CD4-positive, alpha-beta T cell treated with Interleukin-10 for 1 hour (primary cell): ENCODE data around the gene COL5A3.
A peak's percentile ranks its signal among the peaks of the same experiment; 100 is the strongest.
"Not testable (repeated sequence)": the region's sequence is repeated elsewhere in the genome, so short reads cannot be mapped to it uniquely, and the experiment has no call there.

Source experiments
- DNase-seq: peaks from one replicate; pipeline ENCODE4 v3.0.0-alpha.2; 2020

Gene COL5A3

DNA sequence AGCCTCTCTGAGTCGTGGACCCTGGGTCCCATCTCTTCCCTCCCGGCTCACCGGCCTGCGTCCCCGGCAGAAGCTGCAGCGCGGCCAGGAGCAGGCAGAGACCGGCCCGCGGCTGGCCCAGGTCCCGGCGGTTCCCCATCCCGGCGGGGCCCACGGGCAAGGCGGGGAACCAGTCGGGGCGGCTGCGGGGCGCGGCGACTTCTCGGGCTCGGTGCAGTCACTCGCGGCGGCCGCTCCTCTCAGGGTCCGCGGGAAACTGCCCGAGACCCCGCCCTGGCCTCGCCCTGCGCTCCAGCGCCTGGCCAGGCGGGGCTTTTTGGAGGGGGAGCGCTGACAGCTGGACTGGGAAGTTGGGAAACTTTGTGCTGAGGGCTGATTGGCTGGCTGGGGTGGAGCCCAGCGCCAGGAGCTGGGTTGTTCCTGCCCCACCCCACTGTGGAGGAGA is at the start of gene COL5A3:
Gene COL5A3, minus strand, starts transcription at position 258 of the 445 bp plus-strand sequence. Its CDS starts 119 bp downstream, at position 139.
- no peak for DNase-seq

DNA sequence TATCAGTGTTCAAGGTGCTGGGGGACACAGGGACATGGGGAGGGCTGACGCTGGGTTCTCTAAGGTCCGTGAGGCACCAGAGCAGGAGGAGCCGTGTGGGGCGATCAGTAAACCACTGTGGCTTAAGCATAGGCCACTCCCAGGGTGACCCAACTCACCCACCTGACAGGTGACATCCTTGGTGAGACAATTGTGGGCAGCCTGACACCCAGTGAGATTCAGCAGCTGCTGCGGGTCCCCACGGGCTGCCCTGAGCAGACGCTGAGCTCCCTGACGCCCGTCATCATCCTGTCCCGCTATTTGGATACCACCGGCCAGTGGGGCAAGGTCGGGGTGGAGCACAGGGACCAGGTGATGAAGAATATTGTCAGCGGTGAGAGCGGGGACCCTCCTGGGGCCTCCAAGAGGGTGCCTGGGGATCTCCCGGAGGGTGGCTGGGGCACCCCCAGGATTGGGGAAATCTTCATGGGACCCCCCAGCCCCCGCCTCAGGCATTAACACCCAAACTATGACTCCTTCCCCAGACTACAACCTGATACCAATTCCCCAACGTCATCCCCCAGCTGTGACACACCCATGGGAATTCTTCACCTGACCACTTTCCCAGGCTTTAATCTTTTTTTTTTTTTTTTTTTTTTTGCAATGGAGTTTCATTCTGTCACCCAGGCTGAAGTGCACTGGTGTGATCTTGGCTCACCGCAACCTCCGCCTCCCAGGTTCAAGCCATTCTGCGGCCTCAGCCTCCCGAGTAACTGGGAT is 42.5 kb upstream of the COL5A3 start:
- DNase-seq = no peak

DNA sequence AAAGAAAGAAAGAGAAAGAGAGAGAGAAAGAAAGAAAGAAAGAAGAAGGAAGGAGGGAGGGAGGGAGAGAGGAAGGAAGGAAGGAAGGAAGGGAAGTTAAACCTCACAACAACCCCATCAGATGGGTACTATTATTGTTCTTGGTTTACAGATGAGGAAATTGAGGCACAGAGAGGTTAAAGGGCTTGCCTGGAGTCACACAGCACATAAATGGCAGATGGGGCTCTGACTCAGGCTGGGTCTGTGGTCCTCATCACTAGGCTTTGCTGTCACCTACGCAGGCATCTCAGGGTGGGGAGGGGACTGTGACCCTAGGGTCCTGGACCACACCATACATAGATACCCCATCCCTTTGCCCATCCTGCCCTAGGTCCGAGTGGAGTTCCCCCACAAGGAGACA is 39.3 kb upstream of the COL5A3 start:
- no peak for DNase-seq

DNA sequence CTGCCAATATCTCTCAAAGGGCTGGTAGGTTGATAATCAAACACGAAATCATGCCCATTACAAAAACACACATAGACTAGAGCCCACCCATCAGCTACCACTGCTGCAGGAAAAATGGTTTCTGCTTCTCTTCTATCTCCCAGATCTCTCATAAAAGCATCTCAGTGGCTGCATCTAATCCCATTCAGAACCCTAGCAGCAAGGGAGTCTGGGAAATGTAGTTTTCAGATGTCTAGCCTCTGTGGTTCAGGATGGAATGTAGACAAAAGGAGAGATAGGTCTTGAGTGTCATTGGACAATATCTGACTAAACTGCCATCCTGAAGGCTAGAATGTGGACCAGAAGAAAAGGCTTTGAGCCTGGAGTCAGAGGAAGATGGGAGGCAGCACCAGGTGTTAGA is 35.1 kb upstream of the COL5A3 start:
- no peak for DNase-seq

DNA sequence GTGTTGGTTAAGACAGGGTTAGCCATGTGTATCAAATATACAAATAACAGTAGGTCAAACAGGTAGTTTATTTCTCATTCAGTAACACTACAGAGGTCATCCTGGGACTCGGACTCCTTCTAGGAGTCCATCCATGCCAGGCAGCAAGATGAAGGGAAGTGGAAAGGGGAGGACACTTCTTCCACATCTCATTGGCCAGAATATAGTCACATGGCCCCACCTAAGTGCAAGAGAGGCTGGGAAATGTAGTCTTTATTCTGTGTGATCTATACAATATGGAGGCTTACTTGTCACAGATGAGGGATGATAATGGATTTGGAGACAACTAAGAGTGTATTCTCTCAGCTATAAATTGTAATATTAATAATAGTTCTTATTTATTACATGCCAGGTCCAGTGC is 34.1 kb upstream of the COL5A3 start:
- peak; percentile 4 for DNase-seq

DNA sequence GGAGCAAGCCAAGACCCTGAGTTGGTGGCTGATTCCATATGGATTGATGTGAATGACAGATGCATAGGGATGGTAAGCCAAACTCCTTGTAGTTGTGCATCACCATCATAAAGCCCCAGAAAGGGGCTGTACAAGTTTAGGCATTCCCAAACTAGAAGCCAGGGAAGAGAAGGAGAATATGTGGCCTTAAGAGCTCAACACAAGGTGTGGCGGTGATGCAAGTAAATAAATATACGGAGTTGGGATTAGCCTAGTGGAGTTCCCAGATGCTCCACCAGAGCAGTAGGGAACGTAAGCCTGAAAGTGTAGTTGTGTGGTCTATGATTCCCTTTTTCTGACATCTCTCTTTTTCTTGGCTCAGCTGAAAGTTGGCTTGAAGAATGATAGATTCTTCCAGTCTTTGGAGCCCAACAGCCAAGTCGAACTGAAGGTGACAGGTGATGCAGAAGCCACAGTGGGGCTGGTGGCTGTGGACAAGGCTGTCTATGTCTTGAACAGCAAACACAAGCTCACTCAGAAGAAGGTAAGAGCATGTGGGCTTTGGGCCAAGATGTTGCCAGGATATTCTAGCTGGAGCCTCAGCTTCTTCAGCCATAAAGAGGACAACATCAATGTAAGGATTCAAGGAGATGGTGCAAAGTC is 33.1 kb upstream of the COL5A3 start:
- no peak for DNase-seq

DNA sequence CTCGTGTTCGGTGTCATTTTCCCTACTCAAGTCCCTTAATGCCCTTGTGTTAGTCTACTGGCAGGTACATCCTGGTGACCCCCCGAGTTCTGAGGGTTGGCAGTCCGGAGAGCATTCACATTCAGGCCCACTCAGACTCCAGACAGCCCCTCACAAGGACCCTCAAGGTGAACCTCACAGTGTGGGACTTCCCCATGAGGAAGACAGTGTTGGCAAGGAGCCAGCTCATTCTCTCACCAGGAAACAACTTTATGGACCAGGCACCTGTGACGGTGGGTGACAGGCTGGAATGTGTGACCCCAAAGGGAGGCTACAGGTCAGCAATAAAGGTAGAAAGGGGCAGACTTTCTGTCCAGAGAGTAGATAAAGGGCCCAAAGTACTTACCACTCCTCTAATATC is 27.5 kb upstream of the COL5A3 start:
- DNase-seq = no peak

DNA sequence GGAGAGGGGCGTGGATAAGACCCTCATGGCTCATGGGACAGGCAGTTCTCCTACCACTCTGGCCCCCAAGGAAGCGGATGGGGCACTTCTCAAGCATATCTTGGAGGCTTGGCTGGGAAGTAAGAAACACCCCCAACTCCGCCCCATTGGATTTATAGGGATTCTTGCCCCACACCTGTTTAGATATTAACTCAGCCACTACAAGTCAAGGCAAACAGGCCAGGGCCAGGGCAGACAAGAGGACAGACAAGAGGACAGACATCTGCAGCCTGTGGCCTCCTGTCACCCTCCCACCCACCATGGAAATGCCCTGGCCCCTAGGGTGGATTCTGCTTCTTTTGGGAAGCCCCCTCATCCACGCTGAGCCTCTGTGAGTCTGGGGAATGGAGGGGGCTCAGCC is 27.1 kb upstream of the COL5A3 start:
- DNase-seq = no peak

DNA sequence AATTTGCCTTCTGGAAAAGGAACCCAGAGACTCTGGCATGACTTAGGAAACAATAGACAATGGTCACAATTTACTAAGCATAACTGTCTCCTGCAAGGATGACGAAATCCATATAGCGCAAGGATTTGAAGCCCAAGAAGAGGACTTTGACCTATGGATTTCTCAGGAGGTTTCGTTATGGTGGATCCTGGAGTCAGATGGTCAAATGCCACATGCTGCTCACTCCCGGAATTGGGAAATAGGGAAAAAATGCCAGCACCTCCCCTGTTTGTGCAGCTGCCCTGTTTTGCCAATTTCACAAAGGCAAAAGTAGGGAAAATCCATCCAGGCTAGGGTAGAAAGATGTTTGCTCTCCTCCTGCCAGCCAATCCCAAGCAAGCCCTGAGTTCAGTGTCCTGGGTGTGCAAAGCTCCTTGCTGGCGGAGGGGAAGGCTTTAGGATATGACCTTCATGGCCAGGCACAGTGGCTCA is 26.3 kb upstream of the COL5A3 start:
- no peak for DNase-seq

DNA sequence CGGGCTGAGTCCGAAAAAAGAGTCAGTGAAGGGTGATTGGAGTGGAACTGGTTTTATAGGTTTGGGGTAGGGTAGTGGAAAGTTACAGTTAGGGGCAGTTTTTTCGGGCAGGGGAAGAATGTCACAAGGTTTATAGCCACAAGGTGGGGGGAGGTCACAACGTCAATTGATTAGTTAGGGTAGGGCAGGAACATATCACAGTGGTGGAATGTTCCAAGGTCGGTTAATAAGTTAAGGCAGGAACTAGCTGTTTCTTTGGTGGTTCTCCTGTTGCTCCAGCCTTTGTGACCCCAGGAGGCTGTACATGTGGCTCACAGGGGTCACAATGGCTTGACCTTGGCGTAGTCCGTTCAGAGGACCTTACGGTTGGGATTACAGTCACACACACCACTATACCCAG is 23.3 kb upstream of the COL5A3 start:
- no peak for DNase-seq

DNA sequence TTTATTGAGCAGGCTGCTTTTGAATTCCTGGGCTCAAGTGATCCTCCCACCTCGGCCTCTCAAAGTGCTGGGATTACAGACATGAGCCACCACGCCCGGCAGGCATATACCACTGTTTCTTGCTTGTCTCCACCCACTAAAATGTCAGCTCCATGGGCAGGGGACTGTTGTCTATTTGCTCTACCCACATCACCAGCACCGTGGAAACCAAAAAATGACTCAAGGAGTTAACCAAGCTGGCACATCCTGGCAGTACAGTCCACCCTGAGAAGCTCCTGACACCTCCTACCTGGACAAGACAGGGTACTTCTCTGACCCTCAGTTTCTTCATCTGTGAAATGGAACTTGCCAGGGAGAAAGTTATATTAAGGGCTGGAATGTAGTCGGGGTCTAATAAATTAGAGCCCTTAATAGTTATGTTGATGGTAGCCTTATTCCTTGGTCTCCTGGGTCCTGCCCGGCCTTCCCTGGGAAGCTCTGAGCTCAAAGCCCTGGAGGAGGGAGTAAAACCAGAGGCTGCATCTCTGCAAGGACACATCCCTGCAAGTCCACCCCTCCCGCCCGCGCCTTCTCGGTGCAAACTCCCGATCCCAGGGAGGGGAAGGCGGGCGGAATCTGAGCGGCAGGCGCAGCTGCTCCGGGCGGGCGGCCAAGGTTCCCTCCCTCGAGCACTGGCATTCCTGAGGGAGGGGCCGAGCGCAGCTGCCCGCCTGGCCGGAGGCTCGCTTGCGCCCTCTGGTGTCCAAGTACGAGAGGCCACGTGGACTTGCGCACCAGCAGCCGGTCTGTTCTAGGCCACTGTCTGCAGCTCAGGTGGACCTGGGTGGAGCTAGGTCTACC is 17.1 kb upstream of the COL5A3 start:
- peak; percentile 78 for DNase-seq

DNA sequence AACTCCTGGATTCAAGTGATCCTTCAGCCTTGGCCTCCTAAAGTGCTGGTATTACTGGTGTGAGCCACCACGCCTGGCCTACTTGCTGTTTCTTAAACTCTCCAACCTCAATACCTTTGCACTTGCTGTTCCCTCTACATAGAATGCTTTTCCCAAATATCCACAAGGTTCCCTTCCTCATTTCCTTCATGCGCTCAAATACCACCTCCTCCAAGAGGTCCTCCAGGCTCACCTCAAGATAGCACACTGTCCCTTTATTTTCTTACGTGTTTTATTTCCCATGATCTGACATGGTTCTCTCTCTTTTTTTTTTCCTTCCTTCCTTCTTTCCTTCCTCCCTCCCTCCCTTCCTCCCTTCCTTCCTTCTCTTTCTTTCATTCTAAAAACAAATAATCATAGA is 16.4 kb upstream of the COL5A3 start:
- no peak for DNase-seq

DNA sequence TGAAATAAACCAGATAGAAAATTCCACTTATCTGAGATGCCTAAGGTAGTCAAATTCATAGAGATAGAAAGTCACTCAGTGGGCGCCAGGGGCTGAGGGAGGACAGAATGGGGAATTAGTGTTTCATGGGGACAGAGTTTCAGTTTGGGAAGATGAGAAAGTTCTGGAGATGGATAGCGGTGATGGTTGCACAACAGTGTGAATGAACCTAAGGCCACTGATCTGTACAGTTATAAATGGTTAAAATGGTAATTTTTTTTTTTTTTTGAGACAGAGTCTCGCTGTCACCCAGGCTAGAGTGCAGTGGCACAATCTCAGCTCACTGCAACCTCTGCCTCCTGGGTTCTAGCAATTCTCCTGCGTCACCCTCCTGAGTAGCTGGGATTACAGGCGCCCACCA is 12.8 kb upstream of the COL5A3 start:
- not testable (repeated sequence) for DNase-seq

DNA sequence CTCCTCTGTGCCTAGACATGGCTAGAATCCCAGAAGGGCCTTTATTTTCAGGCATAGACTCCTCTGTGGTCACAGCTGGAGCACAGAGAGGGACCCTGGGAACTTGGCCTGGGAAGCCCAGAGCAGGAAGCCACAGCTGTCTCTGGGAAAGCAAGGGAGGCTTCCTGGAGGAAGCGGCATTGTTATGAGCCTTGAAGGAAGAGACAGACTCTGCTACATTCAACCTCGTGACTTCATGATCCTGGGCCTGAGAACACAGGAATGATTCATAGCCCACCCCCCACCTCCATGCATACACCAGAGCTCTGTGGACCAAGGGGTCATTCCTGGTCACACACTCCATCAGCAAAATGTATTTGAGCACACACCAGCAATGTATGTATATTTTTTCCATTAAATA is 11.6 kb upstream of the COL5A3 start:
- DNase-seq = no peak

DNA sequence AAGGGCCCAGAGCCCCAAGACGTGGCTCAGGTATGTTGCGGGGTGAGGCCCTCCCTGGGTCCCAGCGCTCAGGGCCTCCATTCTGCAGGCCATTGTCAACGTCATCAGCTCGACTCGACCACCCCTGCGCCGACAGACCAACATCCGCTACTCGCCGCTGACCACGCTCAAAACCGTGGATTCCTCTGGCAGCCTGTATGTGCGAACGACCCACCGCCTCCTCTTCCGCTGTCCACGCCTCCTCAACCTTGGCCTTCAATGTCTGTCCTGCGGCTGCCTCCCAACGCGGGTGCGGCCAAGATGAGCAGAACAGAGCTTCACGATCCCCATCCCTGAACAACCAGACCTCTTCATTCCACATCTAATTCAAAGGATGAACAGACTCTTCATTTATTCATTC is 11.1 kb upstream of the COL5A3 start:
- no peak for DNase-seq

DNA sequence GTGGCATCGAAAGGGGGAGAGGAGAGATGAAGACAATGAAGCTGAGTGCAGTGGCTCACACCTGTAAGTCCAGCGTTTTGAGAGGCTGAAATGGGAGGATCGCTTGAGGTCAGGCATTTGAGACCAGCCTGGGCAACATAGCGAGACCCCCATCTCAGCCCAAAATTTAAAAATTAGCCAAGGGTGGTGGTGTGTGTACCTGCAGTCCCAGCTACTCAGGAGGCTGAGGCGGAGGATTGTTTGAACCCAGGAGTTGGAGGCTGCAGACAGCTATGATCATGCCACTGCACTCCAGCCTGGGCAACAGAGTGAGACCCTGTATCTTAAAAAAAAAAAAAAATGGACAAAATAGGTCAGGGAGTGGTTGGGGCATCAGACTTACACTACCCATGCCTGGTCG is 10.5 kb upstream of the COL5A3 start:
- no peak for DNase-seq

DNA sequence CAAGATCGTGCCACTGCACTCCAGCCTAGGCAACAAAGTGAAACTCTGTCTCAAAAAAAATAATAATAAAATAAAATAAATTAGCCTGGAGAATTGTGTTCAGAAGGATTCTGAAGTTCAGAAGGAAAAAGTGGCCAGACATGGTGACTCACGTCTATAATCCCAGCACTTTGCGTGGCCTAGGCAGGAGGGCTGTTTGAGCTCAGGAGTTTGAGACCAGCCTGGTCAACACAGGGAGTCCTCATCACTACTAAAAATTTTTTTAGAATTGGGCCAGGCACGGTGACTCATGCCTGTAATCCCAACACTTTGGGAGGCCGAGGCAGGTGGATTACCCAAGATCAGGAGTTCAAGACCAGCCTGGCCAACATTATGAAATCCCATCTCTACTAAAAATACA is 8.9 kb upstream of the COL5A3 start:
- DNase-seq = no peak

DNA sequence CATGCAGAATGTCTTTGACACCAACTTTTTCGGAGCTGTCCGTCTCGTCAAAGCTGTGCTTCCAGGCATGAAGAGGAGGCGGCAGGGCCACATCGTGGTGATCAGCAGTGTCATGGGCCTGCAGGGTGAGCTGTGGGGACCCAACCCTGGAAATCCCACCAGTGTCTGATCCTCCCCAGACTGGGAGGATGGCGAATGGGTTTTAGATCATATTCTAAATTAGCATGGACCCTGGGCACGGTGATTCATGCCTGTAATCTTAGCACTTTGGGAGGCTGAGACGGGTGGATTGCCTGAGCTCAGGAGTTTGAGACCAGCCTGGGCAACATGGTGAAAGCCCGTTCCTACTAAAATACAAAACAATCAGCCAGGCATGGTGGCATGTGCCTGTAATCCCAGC is 8.5 kb upstream of the COL5A3 start:
- DNase-seq = no peak

DNA sequence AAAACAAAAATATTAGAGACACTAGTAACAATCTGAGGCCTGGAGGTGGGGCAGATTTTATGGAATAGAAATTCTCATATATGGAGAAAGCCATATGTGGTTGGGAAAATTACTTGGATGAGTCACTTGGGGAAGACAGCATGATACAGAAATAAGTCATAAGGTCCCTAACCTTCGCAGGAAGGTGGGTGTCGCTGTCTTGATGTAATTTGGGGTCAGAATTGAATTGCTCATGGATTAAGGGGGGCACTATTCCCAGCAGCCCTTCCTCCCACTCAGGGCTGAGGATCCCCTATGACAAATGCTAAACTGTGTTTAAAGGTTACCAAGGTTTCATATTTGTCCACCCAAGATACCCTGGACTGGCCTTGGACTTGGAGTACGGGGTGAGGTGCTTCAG is 8.0 kb upstream of the COL5A3 start:
- no peak for DNase-seq

DNA sequence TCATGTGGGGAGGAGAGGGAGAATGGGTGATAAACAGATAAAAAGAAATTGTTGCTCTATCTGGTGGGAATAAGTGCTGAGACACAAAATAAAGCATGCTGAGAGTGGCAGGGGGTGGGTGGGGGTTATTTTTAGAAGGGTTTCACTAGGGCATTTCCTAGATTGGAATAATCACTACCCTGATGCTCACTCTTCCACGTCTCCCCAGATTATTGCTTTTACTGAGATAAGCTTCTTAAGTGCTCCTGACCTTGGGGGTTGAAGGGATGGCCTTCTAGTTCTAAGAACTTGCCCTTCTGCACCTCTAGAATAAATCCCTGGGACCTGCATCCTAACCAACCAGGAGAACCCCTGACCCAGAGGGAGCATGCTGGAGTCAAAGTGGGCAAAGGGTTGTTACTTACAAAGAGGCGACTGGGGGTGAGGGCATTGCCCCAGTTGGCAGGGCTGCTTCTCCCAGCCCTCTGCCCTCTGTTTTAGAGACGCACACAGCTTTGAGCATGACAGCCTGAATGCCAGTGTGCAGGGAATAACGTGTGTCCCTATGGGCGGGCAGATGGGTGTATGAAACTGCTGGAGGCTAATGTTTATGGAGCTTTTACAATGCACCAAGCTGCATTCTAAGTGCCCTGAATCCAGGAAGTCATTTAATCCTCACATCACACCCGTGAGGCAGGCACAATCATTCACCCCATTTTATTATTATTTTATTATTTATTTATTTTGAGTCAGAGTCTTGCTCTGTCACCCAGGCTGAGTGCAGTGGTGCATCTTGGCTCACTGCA is 3.7 kb upstream of the COL5A3 start:
- no peak for DNase-seq

DNA sequence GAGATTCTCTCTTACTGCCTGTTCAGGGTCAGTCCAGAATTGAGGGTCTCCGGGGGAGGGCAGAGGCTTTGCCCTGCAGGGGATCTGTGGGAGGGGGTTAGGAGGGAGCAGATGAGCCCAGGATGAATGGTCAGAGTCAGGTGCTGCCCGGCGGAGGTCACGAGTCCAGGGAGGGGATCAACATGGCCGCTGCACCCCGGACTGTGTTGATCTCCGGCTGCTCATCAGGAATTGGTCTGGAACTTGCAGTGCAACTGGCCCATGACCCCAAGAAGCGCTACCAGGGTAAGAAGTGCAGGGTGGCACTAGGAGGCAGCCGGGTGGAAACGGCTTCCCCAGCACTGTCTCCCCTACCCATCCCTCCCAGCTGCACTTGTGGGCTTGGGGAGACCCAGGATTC is 3.0 kb upstream of the COL5A3 start, which contains the start of gene RDH8:
Gene RDH8, plus strand, starts transcription at position 168 of the 400 bp plus-strand sequence. Its CDS starts 15 bp downstream, at position 183.
- DNase-seq = no peak

DNA sequence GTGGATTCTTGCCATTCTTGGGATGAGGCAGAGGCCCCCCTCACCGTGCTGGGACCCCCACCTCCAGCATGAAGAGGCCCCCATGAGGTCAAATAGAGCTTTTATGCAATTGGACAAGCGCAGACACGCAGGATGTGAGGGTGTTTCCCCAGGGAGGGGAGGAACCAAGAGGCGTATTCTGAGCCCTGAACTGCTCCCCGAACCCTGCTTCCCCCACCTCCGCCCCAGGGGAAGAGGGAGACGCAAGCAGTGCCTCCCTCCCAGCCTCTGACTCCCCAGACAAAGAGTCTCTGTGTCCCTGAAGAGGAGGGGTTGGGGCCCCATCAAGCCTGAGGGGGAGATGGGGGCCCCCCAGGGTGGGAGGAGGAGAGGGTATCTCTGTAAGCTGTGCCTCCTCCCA is 1.7 kb upstream of the COL5A3 start:
- DNase-seq = no peak

DNA sequence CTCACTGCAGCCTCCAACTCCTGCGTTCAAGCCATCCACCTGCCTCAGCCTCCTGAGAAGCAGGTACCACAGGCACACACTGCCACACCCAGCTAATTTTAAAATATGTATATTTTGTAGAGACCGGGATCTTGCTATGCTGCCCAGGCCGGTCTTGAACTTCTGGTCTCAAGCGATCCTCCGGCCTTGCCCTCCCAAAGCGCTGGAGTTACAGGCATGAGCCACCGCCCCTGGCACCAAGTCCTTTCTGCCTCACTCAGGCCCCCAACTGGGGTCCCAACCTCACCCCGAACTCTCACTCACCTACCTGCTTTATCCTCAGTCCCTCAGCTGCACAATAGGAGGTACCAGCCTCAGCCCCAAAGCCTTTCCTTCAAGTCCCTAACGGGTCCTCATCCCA is 635 bp upstream of the COL5A3 start:
- no peak for DNase-seq
